ENCODE data around the gene ERGIC1. TPM values are rescaled to one million over a fixed set of nuclear protein-coding genes. Genes with fewer than 3 reads are reported as not detected.

The ERGIC1 gene
- polyA plus RNA-seq, 4 donors, result 58.1 to 127 (median 94.1) TPM

GRCh38 chr5:172835994-172836356 lies 1.9 kb downstream of the ERGIC1 start:
- Histone ChIP-seq H3K27me3 (ENCODE audit: control insufficient read depth in 3 of 3, insufficient read depth in 3 of 3, low read length in 3 of 3) (no peaks in the 10 kb centered on the region), H3K4me3 (ENCODE audit: low read depth in 1 of 3, low read length in 3 of 3) (peak overlapping the region in 1 of 3 donors; percentile 90), H3K4me1 (ENCODE audit: control insufficient read depth in 3 of 3, insufficient read depth in 2 of 3, low read depth in 1 of 3, low read length in 2 of 3) (peaks cover 5 to 38% (median 20%) of the 10 kb centered on the region in 3 donors), H3K9me3 (ENCODE audit: control insufficient read depth in 2 of 2, insufficient read depth in 1 of 2, low read depth in 1 of 2, low read length in 1 of 2) (no peaks in the 10 kb centered on the region), H3K27ac (ENCODE audit: low read depth in 1 of 3, low read length in 2 of 3) (peak overlapping the region; percentile 83 to 89 (median 88)), H3K36me3 (ENCODE audit: control insufficient read depth in 3 of 3, insufficient read depth in 2 of 3, low read depth in 1 of 3, low read length in 3 of 3) (peaks cover 0 to 24% (median 0%) of the 10 kb centered on the region in 3 donors)
- 50 to 70% (median 54%) methylated on average over 4 of the region's 4 CpGs for WGBS, 3 donors
- DNase-seq, result peak; percentile 60 to 75
- FAIRE-seq, result no peak

- FAIRE-seq (no peak), DNase-seq (peak; percentile 90 to 91)
- no peaks in the 10 kb centered on the region for H3K9me3 ChIP-seq (ENCODE audit: control insufficient read depth in 2 of 2, insufficient read depth in 1 of 2, low read depth in 1 of 2, low read length in 1 of 2)
- H3K27ac ChIP-seq (ENCODE audit: low read depth in 1 of 3, low read length in 2 of 3), result peak overlapping the region; percentile 54 to 88 (median 69)
- WGBS, 3 donors, result 1 to 23% (median 12%) methylated on average over 7 of the region's 7 CpGs
- no peaks in the 10 kb centered on the region for H3K27me3 ChIP-seq (ENCODE audit: control insufficient read depth in 3 of 3, insufficient read depth in 3 of 3, low read length in 3 of 3)
- peaks cover 0 to 29% (median 0%) of the 10 kb centered on the region in 3 donors for H3K36me3 ChIP-seq (ENCODE audit: control insufficient read depth in 3 of 3, insufficient read depth in 2 of 3, low read depth in 1 of 3, low read length in 3 of 3)
- peaks cover 5 to 38% (median 20%) of the 10 kb centered on the region in 3 donors for H3K4me1 ChIP-seq (ENCODE audit: control insufficient read depth in 3 of 3, insufficient read depth in 2 of 3, low read depth in 1 of 3, low read length in 2 of 3)
- H3K4me3 ChIP-seq (ENCODE audit: low read depth in 1 of 3, low read length in 3 of 3), result no peak overlapping the region
These were observed 3.6 kb downstream of the ERGIC1 start for GRCh38 chr5:172837640-172838039.

- Histone ChIP-seq H3K4me1 (ENCODE audit: control insufficient read depth in 3 of 3, insufficient read depth in 2 of 3, low read depth in 1 of 3, low read length in 2 of 3) (peaks cover 5 to 36% (median 20%) of the 10 kb centered on the region in 3 donors), H3K9me3 (ENCODE audit: control insufficient read depth in 2 of 2, insufficient read depth in 1 of 2, low read depth in 1 of 2, low read length in 1 of 2) (no peaks in the 10 kb centered on the region), H3K27me3 (ENCODE audit: control insufficient read depth in 3 of 3, insufficient read depth in 3 of 3, low read length in 3 of 3) (no peaks in the 10 kb centered on the region), H3K4me3 (ENCODE audit: low read depth in 1 of 3, low read length in 3 of 3) (no peak overlapping the region), H3K36me3 (ENCODE audit: control insufficient read depth in 3 of 3, insufficient read depth in 2 of 3, low read depth in 1 of 3, low read length in 3 of 3) (peaks cover 0 to 32% (median 0%) of the 10 kb centered on the region in 3 donors), H3K27ac (ENCODE audit: low read depth in 1 of 3, low read length in 2 of 3) (peak overlapping the region; percentile 24 to 88 (median 54))
- no peak for FAIRE-seq
- 86 to 90% (median 87%) methylated on average over 3 of the region's 3 CpGs for WGBS, 3 donors
- no peak for DNase-seq
These were observed 4.3 kb downstream of the ERGIC1 start for GRCh38 chr5:172838151-172838875.

GRCh38 chr5:172839669-172840431 lies 5.8 kb downstream of the ERGIC1 start:
- peaks cover 0 to 47% (median 0%) of the 10 kb centered on the region in 3 donors for H3K36me3 ChIP-seq (ENCODE audit: control insufficient read depth in 3 of 3, insufficient read depth in 2 of 3, low read depth in 1 of 3, low read length in 3 of 3)
- H3K27me3 ChIP-seq (ENCODE audit: control insufficient read depth in 3 of 3, insufficient read depth in 3 of 3, low read length in 3 of 3), result no peaks in the 10 kb centered on the region
- H3K4me3 ChIP-seq (ENCODE audit: low read depth in 1 of 3, low read length in 3 of 3), result no peak overlapping the region
- 58 to 64% (median 63%) methylated on average over 13 of the region's 13 CpGs for WGBS, 3 donors
- H3K27ac ChIP-seq (ENCODE audit: low read depth in 1 of 3, low read length in 2 of 3), result peak overlapping the region in 1 of 3 donors; percentile 58
- DNase-seq (no peak), FAIRE-seq (no peak)
- peaks cover 5 to 33% (median 20%) of the 10 kb centered on the region in 3 donors for H3K4me1 ChIP-seq (ENCODE audit: control insufficient read depth in 3 of 3, insufficient read depth in 2 of 3, low read depth in 1 of 3, low read length in 2 of 3)
- H3K9me3 ChIP-seq (ENCODE audit: control insufficient read depth in 2 of 2, insufficient read depth in 1 of 2, low read depth in 1 of 2, low read length in 1 of 2), result no peaks in the 10 kb centered on the region

GRCh38 chr5:172840432-172841154 lies 6.5 kb downstream of the ERGIC1 start:
- peaks cover 0 to 52% (median 0%) of the 10 kb centered on the region in 3 donors for H3K36me3 ChIP-seq (ENCODE audit: control insufficient read depth in 3 of 3, insufficient read depth in 2 of 3, low read depth in 1 of 3, low read length in 3 of 3)
- H3K4me3 ChIP-seq (ENCODE audit: low read depth in 1 of 3, low read length in 3 of 3), result no peak overlapping the region
- H3K4me1 ChIP-seq (ENCODE audit: control insufficient read depth in 3 of 3, insufficient read depth in 2 of 3, low read depth in 1 of 3, low read length in 2 of 3), result peaks cover 5 to 26% (median 21%) of the 10 kb centered on the region in 3 donors
- WGBS, 3 donors, result 80 to 83% (median 82%) methylated on average over 12 of the region's 12 CpGs
- no peak for FAIRE-seq
- H3K9me3 ChIP-seq (ENCODE audit: control insufficient read depth in 2 of 2, insufficient read depth in 1 of 2, low read depth in 1 of 2, low read length in 1 of 2), result no peaks in the 10 kb centered on the region
- DNase-seq, result no peak
- peak overlapping the region in 1 of 3 donors; percentile 58 for H3K27ac ChIP-seq (ENCODE audit: low read depth in 1 of 3, low read length in 2 of 3)
- H3K27me3 ChIP-seq (ENCODE audit: control insufficient read depth in 3 of 3, insufficient read depth in 3 of 3, low read length in 3 of 3), result no peaks in the 10 kb centered on the region

GRCh38 chr5:172841256-172841655 lies 7.2 kb downstream of the ERGIC1 start:
- Histone ChIP-seq H3K27me3 (ENCODE audit: control insufficient read depth in 3 of 3, insufficient read depth in 3 of 3, low read length in 3 of 3) (no peaks in the 10 kb centered on the region), H3K27ac (ENCODE audit: low read depth in 1 of 3, low read length in 2 of 3) (no peak overlapping the region), H3K4me1 (ENCODE audit: control insufficient read depth in 3 of 3, insufficient read depth in 2 of 3, low read depth in 1 of 3, low read length in 2 of 3) (peaks cover 5 to 23% (median 20%) of the 10 kb centered on the region in 3 donors), H3K4me3 (ENCODE audit: low read depth in 1 of 3, low read length in 3 of 3) (no peak overlapping the region), H3K36me3 (ENCODE audit: control insufficient read depth in 3 of 3, insufficient read depth in 2 of 3, low read depth in 1 of 3, low read length in 3 of 3) (peaks cover 0 to 59% (median 0%) of the 10 kb centered on the region in 3 donors), H3K9me3 (ENCODE audit: control insufficient read depth in 2 of 2, insufficient read depth in 1 of 2, low read depth in 1 of 2, low read length in 1 of 2) (no peaks in the 10 kb centered on the region)
- FAIRE-seq (no peak), DNase-seq (no peak)
- WGBS, 3 donors, result 62 to 67% (median 63%) methylated on average over 6 of the region's 6 CpGs

- 88 to 95% (median 92%) methylated on average over 18 of the region's 18 CpGs for WGBS, 3 donors
- no peak overlapping the region for H3K27ac ChIP-seq (ENCODE audit: low read depth in 1 of 3, low read length in 2 of 3)
- no peaks in the 10 kb centered on the region for H3K9me3 ChIP-seq (ENCODE audit: control insufficient read depth in 2 of 2, insufficient read depth in 1 of 2, low read depth in 1 of 2, low read length in 1 of 2)
- H3K27me3 ChIP-seq (ENCODE audit: control insufficient read depth in 3 of 3, insufficient read depth in 3 of 3, low read length in 3 of 3), result no peaks in the 10 kb centered on the region
- FAIRE-seq, result no peak
- no peak overlapping the region for H3K4me3 ChIP-seq (ENCODE audit: low read depth in 1 of 3, low read length in 3 of 3)
- no peak for DNase-seq
- H3K36me3 ChIP-seq (ENCODE audit: control insufficient read depth in 3 of 3, insufficient read depth in 2 of 3, low read depth in 1 of 3, low read length in 3 of 3), result peaks cover 0 to 46% (median 0%) of the 10 kb centered on the region in 3 donors
- peaks cover 3 to 19% (median 9%) of the 10 kb centered on the region in 3 donors for H3K4me1 ChIP-seq (ENCODE audit: control insufficient read depth in 3 of 3, insufficient read depth in 2 of 3, low read depth in 1 of 3, low read length in 2 of 3)
These were observed 9.9 kb downstream of the ERGIC1 start for GRCh38 chr5:172843825-172844576.

- no peaks in the 10 kb centered on the region for H3K9me3 ChIP-seq (ENCODE audit: control insufficient read depth in 2 of 2, insufficient read depth in 1 of 2, low read depth in 1 of 2, low read length in 1 of 2)
- peaks cover 0 to 46% (median 0%) of the 10 kb centered on the region in 3 donors for H3K36me3 ChIP-seq (ENCODE audit: control insufficient read depth in 3 of 3, insufficient read depth in 2 of 3, low read depth in 1 of 3, low read length in 3 of 3)
- H3K27me3 ChIP-seq (ENCODE audit: control insufficient read depth in 3 of 3, insufficient read depth in 3 of 3, low read length in 3 of 3), result no peaks in the 10 kb centered on the region
- no peak overlapping the region for H3K4me3 ChIP-seq (ENCODE audit: low read depth in 1 of 3, low read length in 3 of 3)
- 89% methylated on average over 2 of the region's 2 CpGs; no CpG with 5 or more reads in 1 of the 3 donors for WGBS, 3 donors
- H3K4me1 ChIP-seq (ENCODE audit: control insufficient read depth in 3 of 3, insufficient read depth in 2 of 3, low read depth in 1 of 3, low read length in 2 of 3), result peaks cover 5 to 19% (median 13%) of the 10 kb centered on the region in 3 donors
- FAIRE-seq (no peak), DNase-seq (no peak)
- no peak overlapping the region for H3K27ac ChIP-seq (ENCODE audit: low read depth in 1 of 3, low read length in 2 of 3)
These were observed 10.5 kb downstream of the ERGIC1 start for GRCh38 chr5:172844577-172844838.

All from small intestine (tissue), 7 donors.